ENCODE data around the gene NUDT1.

DNA sequence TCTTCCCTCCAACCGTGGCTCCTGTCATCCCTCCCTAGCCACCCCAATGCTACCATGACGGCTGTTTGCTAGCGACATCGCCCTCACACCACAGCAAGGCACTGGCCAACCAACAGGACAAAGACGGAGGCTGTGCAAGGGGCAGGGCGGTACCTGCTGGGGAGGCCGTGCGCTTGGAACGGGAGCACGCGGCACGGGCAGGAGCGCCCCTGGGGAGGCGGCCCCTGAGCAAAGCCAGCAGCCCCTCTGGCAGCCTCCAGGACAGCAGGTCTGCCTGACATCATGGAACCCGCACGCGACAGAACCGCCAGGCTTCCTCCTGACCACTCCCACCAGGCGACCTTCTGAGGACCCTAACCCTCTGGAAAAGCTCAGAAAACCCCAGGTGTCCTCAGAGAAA, 22.0 kb upstream of the NUDT1 start:
- TF ChIP-seq POLR2A (IDR thresholded peaks at IDR 0.05; ENCODE audit: low read depth, low read length) = no peak
- TF ChIP-seq POLR2AphosphoS5 (IDR thresholded peaks at IDR 0.05; ENCODE audit: low read depth, low read length) = no peak

Measured in GM12891 (cell line).